ENCODE measurements around the gene CEP43. TPM values are rescaled to one million over a fixed set of nuclear protein-coding genes. Genes with fewer than 3 reads are reported as not detected.

Gene CEP43
- total and polyA plus RNA-seq, 2 of the 8 experiments (the other 6 are each of a cell fraction or from before 2014, with no cell fraction given), result 12.0 to 31.2 TPM

- no peak overlapping the region for H4K5ac ChIP-seq (ENCODE audit: insufficient read length, low read depth, low read length)
- FAIRE-seq, result no peak
- peak overlapping the region; percentile 55 for H4K91ac ChIP-seq (replicated peaks; ENCODE audit: insufficient read length, low read length)
- H3K4me1 ChIP-seq (replicated peaks in 1 of 4; ENCODE audit: control insufficient read depth in 3 of 4, insufficient read depth in 4 of 4, low read length in 3 of 4), result peaks cover 2 to 12% (median 7%) of the 10 kb centered on the region in 4 experiments; a peak in 6 of 7 replicates
- H3K18ac ChIP-seq (ENCODE audit: extremely low read depth, low read length), result no peak overlapping the region; the same call in 1 of the 2 replicates
- no peak overlapping the region for H2BK120ac ChIP-seq (replicated peaks; ENCODE audit: low read depth, low read length)
- H3K79me1 ChIP-seq (ENCODE audit: low read depth, low read length), result peaks cover 2% of the 10 kb centered on the region
- TF ChIP-seq TAF1 (IDR thresholded peaks at IDR 0.05; ENCODE audit: low read depth, low read length) (no peak), EZH2 (IDR thresholded peaks at IDR 0.05; ENCODE audit: low read depth, low read length, severe bottlenecking) (peak; percentile 7), TCF12 (IDR thresholded peaks at IDR 0.05; ENCODE audit: low read depth, low read length) (no peak), CTBP2 (IDR thresholded peaks at IDR 0.05; ENCODE audit: borderline replicate concordance, insufficient read depth, insufficient read length, low read length) (no peak)
- TF ChIP-seq, protein P1, sequence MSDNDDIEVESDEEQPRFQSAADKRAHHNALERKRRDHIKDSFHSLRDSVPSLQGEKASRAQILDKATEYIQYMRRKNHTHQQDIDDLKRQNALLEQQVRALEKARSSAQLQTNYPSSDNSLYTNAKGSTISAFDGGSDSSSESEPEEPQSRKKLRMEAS (IDR thresholded peaks at IDR 0.05), result peak; percentile 49
- H3K9me3 ChIP-seq (ENCODE audit: insufficient read depth in 2 of 2, low read depth in 1 of 2, low read length in 1 of 2), result peaks cover 6 to 8% of the 10 kb centered on the region in 2 experiments
- H3K14ac ChIP-seq (ENCODE audit: insufficient read length), result no peak overlapping the region
- no peak overlapping the region for H2BK5ac ChIP-seq (ENCODE audit: low read depth, low read length)
- no peak overlapping the region for H2AFZ ChIP-seq (ENCODE audit: low read length)
- H2BK20ac ChIP-seq (ENCODE audit: low read length), result no peak overlapping the region
- ChIA-PET CTCF (ENCODE audit: partially characterized antibody) (interaction anchor here (0.6 to 2.0 kb wide), 6 partner anchors 18 to 234 kb away, joined by 3 to 10 read pairs (median 4); no protein-coding TSS in a partner anchor), POLR2A (ENCODE audit: partially characterized antibody) (interaction anchor here (0.8 to 1.0 kb wide), 2 partner anchors 17 to 168 kb away, joined by 3 to 4 read pairs; no protein-coding TSS in a partner anchor)
- H3K4me2 ChIP-seq (ENCODE audit: insufficient read depth in 1 of 2, low read depth in 2 of 2, low read length in 2 of 2), result peak overlapping the region; percentile 90 to 93
- H3K4me3 ChIP-seq (ENCODE audit: extremely low read depth in 1 of 4, insufficient read depth in 2 of 4, low read depth in 3 of 4, low read length in 4 of 4), result peak overlapping the region; percentile 58 to 83 (median 72)
- no peak overlapping the region for H3K56ac ChIP-seq (replicated peaks; ENCODE audit: insufficient read length, low read depth, low read length)
- no peak for DNase-seq (ENCODE audit: low read depth in 1 of 2, low spot score in 2 of 2)
- H2BK15ac ChIP-seq (ENCODE audit: low read length), result no peak overlapping the region
- H3K23me2 ChIP-seq (ENCODE audit: low read depth, low read length), result peaks cover 17% of the 10 kb centered on the region; the same call in 1 of the 2 replicates
- H3K4ac ChIP-seq (replicated peaks; ENCODE audit: insufficient read length, low read depth, low read length), result no peak overlapping the region
- 52% methylated on average over 19 of the region's 52 CpGs; no CpG with 5 or more reads in 1 of the 2 experiments for WGBS, 2 experiments (ENCODE audit: extremely low coverage in 1 of 2, insufficient coverage in 1 of 2, insufficient read length in 1 of 2, insufficient replicate concordance in 2 of 2, low coverage in 1 of 2, low lambda C conversion rate in 2 of 2, missing lambda C conversion rate in 1 of 2)
- no peak overlapping the region for H3K27ac ChIP-seq (ENCODE audit: low read depth, low read length)
- peaks cover 0 to 8% (median 2%) of the 10 kb centered on the region in 4 experiments; a peak in 2 of 8 replicates for H3K36me3 ChIP-seq (ENCODE audit: control insufficient read depth in 2 of 4, insufficient read depth in 4 of 4, low read length in 3 of 4)
- H2BK12ac ChIP-seq (ENCODE audit: low read depth, low read length), result no peak overlapping the region
- no peak overlapping the region for H3K23ac ChIP-seq (ENCODE audit: insufficient read length)
- H3K79me2 ChIP-seq (ENCODE audit: control insufficient read depth in 1 of 2, insufficient read depth in 2 of 2, low read length in 2 of 2), result no peaks in the 10 kb centered on the region; a peak in 1 of 4 replicates
- no peak overlapping the region; a peak in 1 of 7 replicates for H3K9ac ChIP-seq (replicated peaks in 1 of 4; ENCODE audit: extremely low read depth in 1 of 4, low read depth in 3 of 4, low read length in 3 of 4)
- H4K8ac ChIP-seq (ENCODE audit: extremely low read depth, insufficient read depth, low read length), result no peak overlapping the region; the same call in 1 of the 2 replicates
- no peak overlapping the region for H2AK5ac ChIP-seq (ENCODE audit: low read depth, low read length)
- H3K27me3 ChIP-seq (replicated peaks in 1 of 4; ENCODE audit: control insufficient read depth in 3 of 4, extremely low read depth in 1 of 4, insufficient read depth in 3 of 4, low read length in 3 of 4), result peaks cover 0 to 6% (median 0%) of the 10 kb centered on the region in 4 experiments; a peak in 3 of 7 replicates
- peaks cover 0 to 2% of the 10 kb centered on the region in 2 experiments for H4K20me1 ChIP-seq (replicated peaks in 1 of 2; ENCODE audit: control insufficient read depth in 1 of 2, insufficient read depth in 2 of 2, low read length in 2 of 2)
These were observed 43.9 kb upstream of the CEP43 start for GRCh38 chr6:166955121-166955864.
